WTC11 (cell line): ENCODE results near the gene CAMK2D. TPM values are rescaled to one million over a fixed set of nuclear protein-coding genes. Genes with fewer than 3 reads are reported as not detected.

Experiments
- ATAC-seq: fragments of 200-7000 bp; cut with Tn5 transposase; 2 replicates; pipeline ENCODE4 v1.10.0; 2021; ENCODE audit warnings: mild to moderate bottlenecking, moderate library complexity
- CTCF ChIA-PET: fragments of 300-600 bp; sonication (Branson Sonifier 250); formaldehyde crosslinking; loops from one replicate; lab custom pipeline; 2021; ENCODE audit warnings: antibody characterized with exemption; lab: Charles Lee
- POLR2A ChIA-PET: fragments of 350-600 bp; sonication (Branson Sonifier 250); formaldehyde crosslinking; loops from one replicate; lab custom pipeline; 2021; ENCODE audit warnings: antibody characterized with exemption; lab: Charles Lee
- DNase-seq: peaks from one replicate; pipeline ENCODE4 v3.0.0; 2021; ENCODE audit warnings: low spot score
- H3K27ac Mint-ChIP-seq: 2 replicates; pipeline ENCODE4 v1.8.0; 2021; ENCODE audit warnings: mixed read lengths
- H3K27me3 Mint-ChIP-seq: 2 replicates; pipeline ENCODE4 v1.8.0; 2021; ENCODE audit warnings: low read depth, mild to moderate bottlenecking, moderate library complexity, mixed read lengths
- H3K36me3 Mint-ChIP-seq: 2 replicates; pipeline ENCODE4 v1.8.0; 2021; ENCODE audit warnings: mixed read lengths
- H3K4me1 Mint-ChIP-seq: 2 replicates; pipeline ENCODE4 v1.8.0; 2022; ENCODE audit warnings: mixed read lengths
- H3K4me3 Mint-ChIP-seq: 2 replicates; pipeline ENCODE4 v1.8.0; 2021; ENCODE audit warnings: mild to moderate bottlenecking, moderate library complexity, mixed read lengths
- H3K9me3 Mint-ChIP-seq: 2 replicates; pipeline ENCODE4 v1.8.0; 2021; ENCODE audit warnings: mixed read lengths
- ATF6 ChIP-seq: sonication (generic); formaldehyde crosslinking; IDR thresholded peaks from 2 replicates; pipeline ENCODE4 v1.8.1; 2023; ENCODE audit warnings: mild to moderate bottlenecking, missing genetic modification reagents
- CBFB ChIP-seq: sonication (generic); formaldehyde crosslinking; IDR thresholded peaks from 2 replicates; pipeline ENCODE4 v1.8.1; 2022; ENCODE audit warnings: mild to moderate bottlenecking, low read depth, missing genetic modification reagents
- GABPB1 ChIP-seq: sonication (generic); formaldehyde crosslinking; IDR thresholded peaks from 2 replicates; pipeline ENCODE4 v1.8.1; 2023; ENCODE audit warnings: mild to moderate bottlenecking, missing genetic modification reagents
- HMGA2 ChIP-seq: fragments of 250-450 bp; sonication (Bioruptor Pico); IDR thresholded peaks from 2 replicates; pipeline ENCODE4 v1.4.0; 2021; ENCODE audit warnings: mild to moderate bottlenecking, moderate library complexity
- IRF2 ChIP-seq: sonication (generic); formaldehyde crosslinking; IDR thresholded peaks from 2 replicates; pipeline ENCODE4 v1.8.0; 2022; ENCODE audit warnings: low read depth, missing genetic modification reagents, borderline replicate concordance
- JAZF1 ChIP-seq: fragments of 250-450 bp; sonication (Bioruptor Pico); IDR thresholded peaks from 2 replicates; pipeline ENCODE4 v1.9.0; 2021; ENCODE audit warnings: moderate library complexity, mild to moderate bottlenecking, inconsistent platforms
- KAT7 ChIP-seq: sonication (generic); formaldehyde crosslinking; IDR thresholded peaks from 2 replicates; pipeline ENCODE4 v1.8.1; 2023; ENCODE audit warnings: missing genetic modification reagents, mild to moderate bottlenecking, borderline replicate concordance
- NFE2L1 ChIP-seq: sonication (generic); formaldehyde crosslinking; IDR thresholded peaks from 2 replicates; pipeline ENCODE4 v1.8.1; 2023; ENCODE audit warnings: missing genetic modification reagents
- NFYB ChIP-seq: sonication (generic); formaldehyde crosslinking; conservative IDR thresholded peaks from 2 replicates; pipeline ENCODE4 v1.8.0; 2022; ENCODE audit warnings: low read depth, missing genetic modification reagents
- NR3C1 ChIP-seq: sonication (generic); formaldehyde crosslinking; conservative IDR thresholded peaks from 2 replicates; pipeline ENCODE4 v1.8.1; 2023; ENCODE audit warnings: low read depth, mild to moderate bottlenecking, missing genetic modification reagents
- PRRX2 ChIP-seq: fragments of 250-450 bp; sonication (Bioruptor Pico); IDR thresholded peaks from 2 replicates; pipeline ENCODE4 v1.8.0; 2021; ENCODE audit warnings: mild to moderate bottlenecking
- SP1 ChIP-seq: sonication (generic); formaldehyde crosslinking; conservative IDR thresholded peaks from 2 replicates; pipeline ENCODE4 v1.8.1; 2022; ENCODE audit warnings: missing genetic modification reagents
- TP53 ChIP-seq: sonication (generic); formaldehyde crosslinking; IDR thresholded peaks from 2 replicates; pipeline ENCODE4 v1.8.1; 2023; ENCODE audit warnings: mild to moderate bottlenecking, missing genetic modification reagents
- ZBTB21 ChIP-seq: sonication (generic); formaldehyde crosslinking; IDR thresholded peaks from 2 replicates; pipeline ENCODE4 v1.8.1; 2023; ENCODE audit warnings: mild to moderate bottlenecking, missing genetic modification reagents, borderline replicate concordance
- ZNF138 ChIP-seq: sonication (generic); formaldehyde crosslinking; conservative IDR thresholded peaks from 2 replicates; pipeline ENCODE4 v1.8.1; 2022; ENCODE audit warnings: mild to moderate bottlenecking, moderate library complexity, missing genetic modification reagents
- ZNF219 ChIP-seq: sonication (generic); formaldehyde crosslinking; IDR thresholded peaks from 2 replicates; pipeline ENCODE4 v1.8.0; 2023; ENCODE audit warnings: missing genetic modification reagents, mild to moderate bottlenecking, borderline replicate concordance
- ZNF317 ChIP-seq: sonication (generic); formaldehyde crosslinking; IDR thresholded peaks from 2 replicates; pipeline ENCODE4 v1.8.1; 2023; ENCODE audit warnings: low read depth, mild to moderate bottlenecking, moderate library complexity, missing genetic modification reagents, borderline replicate concordance
- ZNF396 ChIP-seq: fragments of 250-450 bp; sonication (Bioruptor Pico); IDR thresholded peaks from 2 replicates; pipeline ENCODE4 v1.8.0; 2021; ENCODE audit warnings: mild to moderate bottlenecking, moderate library complexity, borderline replicate concordance
- ZNF416 ChIP-seq: fragments of 250-450 bp; sonication (Bioruptor Pico); IDR thresholded peaks from 2 replicates; pipeline ENCODE4 v1.9.0; 2021; ENCODE audit warnings: mild to moderate bottlenecking, inconsistent platforms
- total RNA-seq: library from RNA; stranded (reverse); gene quantifications from 3 replicates; pipeline ENCODE4 v1.2.3, GENCODE V29; 2021
- TF ChIP-seq, protein P1 (sequence below): fragments of 250-450 bp; sonication (Bioruptor Pico); IDR thresholded peaks from 2 replicates; pipeline ENCODE4 v1.9.0; 2021; ENCODE audit warnings: mild to moderate bottlenecking
- TF ChIP-seq, protein P2 (sequence below): sonication (generic); formaldehyde crosslinking; conservative IDR thresholded peaks from 2 replicates; pipeline ENCODE4 v1.8.1; 2023; ENCODE audit warnings: mild to moderate bottlenecking, low read depth, missing genetic modification reagents, moderate library complexity
- TF ChIP-seq, protein P3 (sequence below): sonication (generic); formaldehyde crosslinking; IDR thresholded peaks from 2 replicates; pipeline ENCODE4 v1.8.1; 2023; ENCODE audit warnings: mild to moderate bottlenecking, missing genetic modification reagents, moderate library complexity
- TF ChIP-seq, protein P4 (sequence below): sonication (generic); formaldehyde crosslinking; IDR thresholded peaks from 2 replicates; pipeline ENCODE4 v1.8.0; 2023; ENCODE audit warnings: mild to moderate bottlenecking, missing genetic modification reagents
- TF ChIP-seq, protein P5 (sequence below): sonication (generic); formaldehyde crosslinking; IDR thresholded peaks from 2 replicates; pipeline ENCODE4 v1.8.0; 2022; ENCODE audit warnings: mild to moderate bottlenecking, missing genetic modification reagents

CAMK2D gene
- total RNA-seq, 1 experiment from 2014 or later: 16.5 TPM

DNA sequence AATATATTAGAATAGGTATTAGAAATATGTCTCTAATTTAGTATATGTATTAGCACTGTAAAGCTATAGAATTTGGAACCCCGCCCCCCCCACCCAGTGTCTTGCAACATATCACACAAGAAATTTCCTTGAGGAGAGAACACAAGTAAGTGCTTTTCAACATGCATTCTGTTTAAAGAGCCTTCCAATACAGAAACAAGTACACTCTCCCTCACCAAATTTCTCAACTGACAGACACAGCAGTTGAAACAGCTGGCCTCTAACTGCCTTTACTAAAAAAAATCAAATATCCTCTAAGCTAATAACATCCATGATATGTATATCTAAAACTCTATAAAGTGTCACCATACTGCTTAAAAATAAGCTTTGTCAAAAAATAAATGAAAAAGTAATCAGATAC, 12.4 kb downstream of the CAMK2D start:
- Mint-ChIP-seq H3K4me1 (peaks cover 11% of the 10 kb centered on the region), H3K36me3 (peaks cover 2% of the 10 kb centered on the region; the same call in 1 of the 2 replicates), H3K9me3 (no peaks in the 10 kb centered on the region), H3K27ac (no peak overlapping the region), H3K4me3 (no peak overlapping the region), H3K27me3 (no peaks in the 10 kb centered on the region)
- no peak for DNase-seq
- no peak for ATAC-seq
- TF ChIP-seq NFYB: no peak
- TF ChIP-seq, protein P1, sequence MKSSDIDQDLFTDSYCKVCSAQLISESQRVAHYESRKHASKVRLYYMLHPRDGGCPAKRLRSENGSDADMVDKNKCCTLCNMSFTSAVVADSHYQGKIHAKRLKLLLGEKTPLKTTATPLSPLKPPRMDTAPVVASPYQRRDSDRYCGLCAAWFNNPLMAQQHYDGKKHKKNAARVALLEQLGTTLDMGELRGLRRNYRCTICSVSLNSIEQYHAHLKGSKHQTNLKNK: no peak
- TF ChIP-seq TP53 (CRISPR knock-in tag): no peak
- TF ChIP-seq, protein P2, sequence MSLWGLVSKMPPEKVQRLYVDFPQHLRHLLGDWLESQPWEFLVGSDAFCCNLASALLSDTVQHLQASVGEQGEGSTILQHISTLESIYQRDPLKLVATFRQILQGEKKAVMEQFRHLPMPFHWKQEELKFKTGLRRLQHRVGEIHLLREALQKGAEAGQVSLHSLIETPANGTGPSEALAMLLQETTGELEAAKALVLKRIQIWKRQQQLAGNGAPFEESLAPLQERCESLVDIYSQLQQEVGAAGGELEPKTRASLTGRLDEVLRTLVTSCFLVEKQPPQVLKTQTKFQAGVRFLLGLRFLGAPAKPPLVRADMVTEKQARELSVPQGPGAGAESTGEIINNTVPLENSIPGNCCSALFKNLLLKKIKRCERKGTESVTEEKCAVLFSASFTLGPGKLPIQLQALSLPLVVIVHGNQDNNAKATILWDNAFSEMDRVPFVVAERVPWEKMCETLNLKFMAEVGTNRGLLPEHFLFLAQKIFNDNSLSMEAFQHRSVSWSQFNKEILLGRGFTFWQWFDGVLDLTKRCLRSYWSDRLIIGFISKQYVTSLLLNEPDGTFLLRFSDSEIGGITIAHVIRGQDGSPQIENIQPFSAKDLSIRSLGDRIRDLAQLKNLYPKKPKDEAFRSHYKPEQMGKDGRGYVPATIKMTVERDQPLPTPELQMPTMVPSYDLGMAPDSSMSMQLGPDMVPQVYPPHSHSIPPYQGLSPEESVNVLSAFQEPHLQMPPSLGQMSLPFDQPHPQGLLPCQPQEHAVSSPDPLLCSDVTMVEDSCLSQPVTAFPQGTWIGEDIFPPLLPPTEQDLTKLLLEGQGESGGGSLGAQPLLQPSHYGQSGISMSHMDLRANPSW (CRISPR knock-in tag): no peak
- TF ChIP-seq ZNF416 (CRISPR knock-in tag): no peak
- no peak for TF ChIP-seq ZNF317
- TF ChIP-seq JAZF1 (CRISPR knock-in tag): no peak
- no peak for TF ChIP-seq GABPB1 (CRISPR knock-in tag)
- POLR2A ChIA-PET: no interaction called here
- CTCF ChIA-PET: no interaction called here

- TF ChIP-seq TP53 (CRISPR knock-in tag) (no peak), PRRX2 (no peak), ATF6 (CRISPR knock-in tag) (no peak), NR3C1 (CRISPR knock-in tag) (no peak), GABPB1 (CRISPR knock-in tag) (no peak), ZBTB21 (CRISPR knock-in tag) (no peak), ZNF219 (CRISPR knock-in tag) (no peak)
- TF ChIP-seq, protein P3, sequence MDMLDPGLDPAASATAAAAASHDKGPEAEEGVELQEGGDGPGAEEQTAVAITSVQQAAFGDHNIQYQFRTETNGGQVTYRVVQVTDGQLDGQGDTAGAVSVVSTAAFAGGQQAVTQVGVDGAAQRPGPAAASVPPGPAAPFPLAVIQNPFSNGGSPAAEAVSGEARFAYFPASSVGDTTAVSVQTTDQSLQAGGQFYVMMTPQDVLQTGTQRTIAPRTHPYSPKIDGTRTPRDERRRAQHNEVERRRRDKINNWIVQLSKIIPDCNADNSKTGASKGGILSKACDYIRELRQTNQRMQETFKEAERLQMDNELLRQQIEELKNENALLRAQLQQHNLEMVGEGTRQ (CRISPR knock-in tag): no peak
- TF ChIP-seq, all 79 proteins: peak for 0
- Mint-ChIP-seq H3K9me3 (no peaks in the 10 kb centered on the region), H3K27me3 (no peaks in the 10 kb centered on the region), H3K4me3 (no peak overlapping the region), H3K27ac (peak overlapping the region; percentile 2), H3K4me1 (peaks cover 11% of the 10 kb centered on the region), H3K36me3 (peaks cover 2% of the 10 kb centered on the region; the same call in 1 of the 2 replicates)
- ChIA-PET POLR2A (no interaction called here), CTCF (no interaction called here)
- ATAC-seq (no peak), DNase-seq (no peak)
These were observed 13.6 kb downstream of the CAMK2D start for GRCh38 chr4:113747949-113748348.

DNA sequence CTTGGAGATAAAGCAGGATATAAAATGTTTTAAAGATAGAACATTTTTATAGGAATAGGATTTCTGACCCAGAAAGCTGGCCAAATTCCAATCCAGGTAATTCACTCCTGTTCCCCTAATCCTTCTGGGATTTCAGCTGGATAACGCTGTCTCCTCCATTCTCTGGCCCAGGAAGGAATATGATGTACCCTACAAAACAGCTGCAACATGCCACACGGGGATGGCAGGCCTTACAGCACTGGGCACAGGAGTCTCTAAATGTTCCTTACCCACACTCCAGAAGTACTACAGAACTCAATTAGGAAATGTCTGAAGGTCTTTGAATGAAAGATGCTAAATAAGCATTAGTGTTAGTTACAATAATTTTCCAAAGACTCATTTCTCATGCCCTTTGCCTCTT, 15.8 kb downstream of the CAMK2D start:
- Mint-ChIP-seq H3K4me1 (peaks cover 7% of the 10 kb centered on the region; the same call in 1 of the 2 replicates), H3K4me3 (no peak overlapping the region), H3K27ac (no peak overlapping the region), H3K9me3 (no peaks in the 10 kb centered on the region), H3K36me3 (peaks cover under 1% of the 10 kb centered on the region; the same call in 1 of the 2 replicates), H3K27me3 (no peaks in the 10 kb centered on the region)
- CTCF ChIA-PET: no interaction called here
- ATAC-seq (no peak), DNase-seq (no peak)
- POLR2A ChIA-PET: no interaction called here
- TF ChIP-seq JAZF1 (CRISPR knock-in tag): no peak
- no peak for TF ChIP-seq IRF2 (CRISPR knock-in tag)
- no peak for TF ChIP-seq ZNF396 (CRISPR knock-in tag)
- TF ChIP-seq SP1 (CRISPR knock-in tag): no peak
- no peak for TF ChIP-seq ZNF138 (CRISPR knock-in tag)
- no peak for TF ChIP-seq NFE2L1 (CRISPR knock-in tag)
- TF ChIP-seq HMGA2: no peak
- TF ChIP-seq CBFB: no peak
- TF ChIP-seq, protein P4, sequence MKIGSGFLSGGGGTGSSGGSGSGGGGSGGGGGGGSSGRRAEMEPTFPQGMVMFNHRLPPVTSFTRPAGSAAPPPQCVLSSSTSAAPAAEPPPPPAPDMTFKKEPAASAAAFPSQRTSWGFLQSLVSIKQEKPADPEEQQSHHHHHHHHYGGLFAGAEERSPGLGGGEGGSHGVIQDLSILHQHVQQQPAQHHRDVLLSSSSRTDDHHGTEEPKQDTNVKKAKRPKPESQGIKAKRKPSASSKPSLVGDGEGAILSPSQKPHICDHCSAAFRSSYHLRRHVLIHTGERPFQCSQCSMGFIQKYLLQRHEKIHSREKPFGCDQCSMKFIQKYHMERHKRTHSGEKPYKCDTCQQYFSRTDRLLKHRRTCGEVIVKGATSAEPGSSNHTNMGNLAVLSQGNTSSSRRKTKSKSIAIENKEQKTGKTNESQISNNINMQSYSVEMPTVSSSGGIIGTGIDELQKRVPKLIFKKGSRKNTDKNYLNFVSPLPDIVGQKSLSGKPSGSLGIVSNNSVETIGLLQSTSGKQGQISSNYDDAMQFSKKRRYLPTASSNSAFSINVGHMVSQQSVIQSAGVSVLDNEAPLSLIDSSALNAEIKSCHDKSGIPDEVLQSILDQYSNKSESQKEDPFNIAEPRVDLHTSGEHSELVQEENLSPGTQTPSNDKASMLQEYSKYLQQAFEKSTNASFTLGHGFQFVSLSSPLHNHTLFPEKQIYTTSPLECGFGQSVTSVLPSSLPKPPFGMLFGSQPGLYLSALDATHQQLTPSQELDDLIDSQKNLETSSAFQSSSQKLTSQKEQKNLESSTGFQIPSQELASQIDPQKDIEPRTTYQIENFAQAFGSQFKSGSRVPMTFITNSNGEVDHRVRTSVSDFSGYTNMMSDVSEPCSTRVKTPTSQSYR: no peak
- no peak for TF ChIP-seq KAT7 (CRISPR knock-in tag)
- TF ChIP-seq, protein P5, sequence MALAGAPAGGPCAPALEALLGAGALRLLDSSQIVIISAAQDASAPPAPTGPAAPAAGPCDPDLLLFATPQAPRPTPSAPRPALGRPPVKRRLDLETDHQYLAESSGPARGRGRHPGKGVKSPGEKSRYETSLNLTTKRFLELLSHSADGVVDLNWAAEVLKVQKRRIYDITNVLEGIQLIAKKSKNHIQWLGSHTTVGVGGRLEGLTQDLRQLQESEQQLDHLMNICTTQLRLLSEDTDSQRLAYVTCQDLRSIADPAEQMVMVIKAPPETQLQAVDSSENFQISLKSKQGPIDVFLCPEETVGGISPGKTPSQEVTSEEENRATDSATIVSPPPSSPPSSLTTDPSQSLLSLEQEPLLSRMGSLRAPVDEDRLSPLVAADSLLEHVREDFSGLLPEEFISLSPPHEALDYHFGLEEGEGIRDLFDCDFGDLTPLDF (CRISPR knock-in tag): no peak
- no peak for TF ChIP-seq GABPB1 (CRISPR knock-in tag)
- no peak for TF ChIP-seq TP53 (CRISPR knock-in tag)
- no peak for TF ChIP-seq NR3C1 (CRISPR knock-in tag)
